ENCODE data around the gene CTAG1A. TPM values are rescaled to one million over a fixed set of nuclear protein-coding genes. Genes with fewer than 3 reads are reported as not detected.

CTAG1A gene
- total RNA-seq, 1 experiment from 2014 or later = not detected

DNA sequence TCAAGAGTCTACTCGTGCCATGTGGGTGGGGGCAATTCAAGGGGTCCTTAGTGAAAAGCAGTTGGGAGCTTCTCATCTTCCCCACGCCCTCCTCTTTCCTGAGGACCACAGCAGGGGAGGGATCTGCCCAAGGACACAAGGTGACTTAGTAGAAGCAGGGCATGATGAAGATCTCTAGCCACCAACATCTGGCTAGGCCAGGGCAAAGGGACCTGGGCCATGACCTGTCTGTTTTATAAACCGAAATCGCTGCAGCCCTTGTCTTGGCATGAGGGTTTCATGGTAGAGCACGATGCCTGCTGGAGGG lies 43.4 kb upstream of the CTAG1A start:
- no peak overlapping the region for H2BK5ac ChIP-seq (ENCODE audit: insufficient read length, low read length)
- no peaks in the 10 kb centered on the region for H3K4me1 ChIP-seq (ENCODE audit: insufficient read depth, low read length)
- Mint-ChIP-seq H3K9me3 (peaks cover 56 to 76% of the 10 kb centered on the region in 2 experiments), H3K27ac (no peak overlapping the region; a peak in 1 of 7 replicates), H3K4me1 (peaks cover 2 to 7% of the 10 kb centered on the region in 2 experiments; a peak in 3 of 4 replicates), H3K36me3 (ENCODE audit: insufficient read depth in 1 of 3, low read depth in 3 of 3) (peaks cover 31 to 54% (median 43%) of the 10 kb centered on the region in 3 experiments), H3K4me3 (no peak overlapping the region), H3K27me3 (ENCODE audit: low read depth) (peaks cover 2% of the 10 kb centered on the region)
- H3K79me1 ChIP-seq (ENCODE audit: insufficient read depth, low read depth, low read length, poor library complexity, severe bottlenecking) = no peaks in the 10 kb centered on the region
- no peak overlapping the region for H2BK120ac ChIP-seq (ENCODE audit: low read depth, low read length, poor library complexity, severe bottlenecking)
- H3K27me3 ChIP-seq (ENCODE audit: insufficient read depth, low read length) = no peaks in the 10 kb centered on the region
- H2AK5ac ChIP-seq (ENCODE audit: insufficient read length, low read length) = no peak overlapping the region
- no peak overlapping the region for H3K56ac ChIP-seq (ENCODE audit: insufficient read length, low read depth, low read length)
- H3T11ph ChIP-seq (ENCODE audit: low read length) = no peak overlapping the region
- H2BK20ac ChIP-seq (ENCODE audit: low read depth, low read length, poor library complexity, severe bottlenecking) = no peak overlapping the region
- no peak overlapping the region for H4K5ac ChIP-seq (ENCODE audit: insufficient read length, low read depth, low read length)
- no peak overlapping the region for H3K27ac ChIP-seq (ENCODE audit: insufficient read length, low read depth, low read length)
- H3K23me2 ChIP-seq (ENCODE audit: insufficient read length, low read depth, low read length, poor library complexity, severe bottlenecking) = peaks cover 2% of the 10 kb centered on the region
- WGBS (ENCODE audit: extremely low coverage, insufficient read length, low lambda C conversion rate) = no CpG with 5 or more reads among the region's 5 CpGs
- H3K9ac ChIP-seq (ENCODE audit: extremely low read depth, insufficient read length, low read length) = no peak overlapping the region
- no peak overlapping the region for H3K23ac ChIP-seq (ENCODE audit: insufficient read length, low read depth, low read length)
- no peak overlapping the region for H2BK12ac ChIP-seq (ENCODE audit: insufficient read length, low read depth, low read length)
- H2BK15ac ChIP-seq (ENCODE audit: low read depth, low read length) = no peak overlapping the region
- H3K14ac ChIP-seq (ENCODE audit: insufficient read depth, low read length) = no peak overlapping the region
- H3K4me2 ChIP-seq (ENCODE audit: insufficient read depth, insufficient read length, low read length) = no peak overlapping the region
- H3K4ac ChIP-seq (ENCODE audit: low read depth, low read length) = no peak overlapping the region
- H3K18ac ChIP-seq (ENCODE audit: insufficient read length, low read depth, low read length) = no peak overlapping the region
- no peaks in the 10 kb centered on the region for H3K79me2 ChIP-seq (ENCODE audit: insufficient read depth, low read length)
- H3K9me3 ChIP-seq (ENCODE audit: control insufficient read depth, low read depth, low read length) = peaks cover 39% of the 10 kb centered on the region
- TF ChIP-seq, protein P1, sequence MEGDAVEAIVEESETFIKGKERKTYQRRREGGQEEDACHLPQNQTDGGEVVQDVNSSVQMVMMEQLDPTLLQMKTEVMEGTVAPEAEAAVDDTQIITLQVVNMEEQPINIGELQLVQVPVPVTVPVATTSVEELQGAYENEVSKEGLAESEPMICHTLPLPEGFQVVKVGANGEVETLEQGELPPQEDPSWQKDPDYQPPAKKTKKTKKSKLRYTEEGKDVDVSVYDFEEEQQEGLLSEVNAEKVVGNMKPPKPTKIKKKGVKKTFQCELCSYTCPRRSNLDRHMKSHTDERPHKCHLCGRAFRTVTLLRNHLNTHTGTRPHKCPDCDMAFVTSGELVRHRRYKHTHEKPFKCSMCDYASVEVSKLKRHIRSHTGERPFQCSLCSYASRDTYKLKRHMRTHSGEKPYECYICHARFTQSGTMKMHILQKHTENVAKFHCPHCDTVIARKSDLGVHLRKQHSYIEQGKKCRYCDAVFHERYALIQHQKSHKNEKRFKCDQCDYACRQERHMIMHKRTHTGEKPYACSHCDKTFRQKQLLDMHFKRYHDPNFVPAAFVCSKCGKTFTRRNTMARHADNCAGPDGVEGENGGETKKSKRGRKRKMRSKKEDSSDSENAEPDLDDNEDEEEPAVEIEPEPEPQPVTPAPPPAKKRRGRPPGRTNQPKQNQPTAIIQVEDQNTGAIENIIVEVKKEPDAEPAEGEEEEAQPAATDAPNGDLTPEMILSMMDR (conservative IDR thresholded peaks at IDR 0.05) = no peak
- H2AFZ ChIP-seq (ENCODE audit: low read length) = no peak overlapping the region
- no peaks in the 10 kb centered on the region for H4K20me1 ChIP-seq (ENCODE audit: control insufficient read depth, insufficient read depth, insufficient read length)
- no peak for DNase-seq
- no peak overlapping the region for H4K8ac ChIP-seq (replicated peaks; ENCODE audit: insufficient read length, low read depth, low read length)
- H4K91ac ChIP-seq (ENCODE audit: insufficient read length, low read depth, low read length) = no peak overlapping the region
